ES-I3 (cell line): Measurements from ENCODE around the gene ANKRD63.

ENCODE experiments used
- H3K36me3 ChIP-seq: 2 replicates; pipeline ENCODE4 v1.6.1; 2013; ENCODE audit warnings: mild to moderate bottlenecking, low read length, control low read depth, moderate library complexity; ENCODE audit not compliant: insufficient read depth
- H3K4me1 ChIP-seq: 2 replicates; pipeline ENCODE4 v1.6.1; 2013; ENCODE audit warnings: mild to moderate bottlenecking, control low read depth, low read length; ENCODE audit not compliant: insufficient read depth
- H3K9ac ChIP-seq: 2 replicates; pipeline ENCODE4 v1.6.1; 2013; ENCODE audit warnings: low read depth, mild to moderate bottlenecking, low read length, moderate library complexity
- H3K9me3 ChIP-seq: 2 replicates; pipeline ENCODE4 v1.6.1; 2013; ENCODE audit warnings: mild to moderate bottlenecking, low read length, moderate library complexity; ENCODE audit not compliant: control insufficient read depth, insufficient read depth

ANKRD63 gene

DNA sequence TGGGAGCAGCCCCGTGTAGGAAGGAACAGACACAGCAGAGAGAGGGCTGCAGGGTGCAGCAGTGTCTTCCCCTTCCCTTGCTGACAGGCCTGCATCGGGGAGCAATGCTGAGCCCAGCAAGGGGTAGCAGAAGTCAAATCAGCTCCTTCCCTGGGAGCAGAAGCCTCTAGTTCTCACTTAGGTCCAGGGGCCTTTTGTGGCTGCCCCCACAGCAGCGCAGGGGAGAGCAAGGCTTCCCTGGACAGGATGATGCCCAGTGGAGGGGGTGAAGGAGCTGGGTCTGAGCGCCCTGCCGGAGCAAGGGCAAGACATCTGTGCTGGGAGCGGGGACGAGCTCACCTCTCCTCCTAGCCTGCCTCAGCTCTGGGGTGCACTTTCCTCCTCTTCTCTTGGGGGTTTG lies 24.0 kb upstream of the ANKRD63 start:
- H3K9ac ChIP-seq: peak overlapping the region; percentile 33; the same call in 1 of the 2 replicates

GRCh38 chr15:40306371-40306770 lies 23.5 kb upstream of the ANKRD63 start:
- peaks cover 27% of the 10 kb centered on the region; the same call in 1 of the 2 replicates for H3K4me1 ChIP-seq
- H3K9me3 ChIP-seq: no peaks in the 10 kb centered on the region
- H3K36me3 ChIP-seq: no peaks in the 10 kb centered on the region
- no peak overlapping the region for H3K9ac ChIP-seq

More for the DNA sequence above, 24.0 kb upstream of the ANKRD63 start:
- no peaks in the 10 kb centered on the region for H3K9me3 ChIP-seq
- H3K36me3 ChIP-seq: no peaks in the 10 kb centered on the region
- H3K4me1 ChIP-seq: peaks cover 22% of the 10 kb centered on the region; the same call in 1 of the 2 replicates

GRCh38 chr15:40305281-40305680 lies 22.4 kb upstream of the ANKRD63 start:
- Histone ChIP-seq H3K36me3 (no peaks in the 10 kb centered on the region), H3K9ac (no peak overlapping the region), H3K4me1 (peaks cover 28% of the 10 kb centered on the region; the same call in 1 of the 2 replicates), H3K9me3 (no peaks in the 10 kb centered on the region)

- H3K9ac ChIP-seq: no peak overlapping the region
- H3K36me3 ChIP-seq: no peaks in the 10 kb centered on the region
Measured at GRCh38 chr15:40303576-40303975, 20.7 kb upstream of the ANKRD63 start.

DNA sequence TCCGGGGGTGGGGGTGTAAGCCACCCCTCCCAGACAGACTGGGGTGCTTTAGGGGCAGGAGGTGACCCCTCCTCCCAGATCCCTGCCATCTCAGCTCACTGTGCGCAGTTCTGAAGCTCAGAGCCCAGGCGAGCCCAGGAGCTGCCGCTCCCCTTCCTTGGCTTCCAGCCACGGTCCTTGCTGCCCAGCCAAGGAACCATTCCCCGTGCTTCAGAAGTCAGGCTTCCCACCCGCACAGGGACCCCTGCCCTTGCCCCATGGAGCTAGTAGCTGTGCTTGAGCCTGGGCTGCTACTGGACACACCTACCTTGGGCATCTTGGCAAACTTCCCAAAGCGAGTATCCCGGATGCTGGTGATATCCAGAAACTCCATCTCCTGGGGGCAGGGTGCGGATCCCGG lies 20.1 kb upstream of the ANKRD63 start:
- H3K4me1 ChIP-seq: peaks cover 17% of the 10 kb centered on the region; the same call in 1 of the 2 replicates
- H3K9ac ChIP-seq: no peak overlapping the region
- no peaks in the 10 kb centered on the region for H3K9me3 ChIP-seq
- no peaks in the 10 kb centered on the region for H3K36me3 ChIP-seq

More at GRCh38 chr15:40303576-40303975, 20.7 kb upstream of the ANKRD63 start:
- peaks cover 17% of the 10 kb centered on the region; the same call in 1 of the 2 replicates for H3K4me1 ChIP-seq
- H3K9me3 ChIP-seq: no peaks in the 10 kb centered on the region

DNA sequence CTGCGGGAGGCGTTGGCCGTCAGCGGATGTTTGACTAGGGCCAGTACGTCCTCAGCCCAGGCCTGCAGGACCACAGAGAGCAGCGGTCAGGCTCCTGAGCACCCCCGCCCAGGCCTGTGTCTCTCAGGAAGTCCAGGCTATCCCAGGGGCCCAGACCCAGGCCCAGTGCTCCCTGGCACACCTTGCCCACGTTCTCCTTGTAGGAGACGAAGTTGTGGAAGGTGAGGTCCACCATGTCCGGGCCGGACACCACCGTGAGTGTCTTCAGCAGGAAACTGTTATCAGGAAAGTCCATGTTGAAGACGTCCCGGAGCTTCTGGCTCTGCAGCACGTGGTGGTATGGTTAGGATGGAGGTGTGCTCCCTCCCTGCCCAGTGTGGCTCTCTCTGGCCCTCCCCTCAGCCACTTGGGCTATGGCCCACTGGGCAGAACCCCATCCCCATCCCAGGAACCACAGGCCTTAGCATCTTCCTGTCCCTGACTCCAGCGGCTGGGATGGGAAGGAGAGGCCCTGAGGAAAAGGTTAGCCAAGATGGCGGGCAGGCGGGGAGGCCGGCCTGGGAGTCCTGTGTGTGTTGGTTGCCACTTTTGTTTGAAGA lies 19.5 kb upstream of the ANKRD63 start:
- no peaks in the 10 kb centered on the region for H3K9me3 ChIP-seq
- H3K4me1 ChIP-seq: peaks cover 16% of the 10 kb centered on the region; the same call in 1 of the 2 replicates
- H3K36me3 ChIP-seq: no peaks in the 10 kb centered on the region
- H3K9ac ChIP-seq: no peak overlapping the region

DNA sequence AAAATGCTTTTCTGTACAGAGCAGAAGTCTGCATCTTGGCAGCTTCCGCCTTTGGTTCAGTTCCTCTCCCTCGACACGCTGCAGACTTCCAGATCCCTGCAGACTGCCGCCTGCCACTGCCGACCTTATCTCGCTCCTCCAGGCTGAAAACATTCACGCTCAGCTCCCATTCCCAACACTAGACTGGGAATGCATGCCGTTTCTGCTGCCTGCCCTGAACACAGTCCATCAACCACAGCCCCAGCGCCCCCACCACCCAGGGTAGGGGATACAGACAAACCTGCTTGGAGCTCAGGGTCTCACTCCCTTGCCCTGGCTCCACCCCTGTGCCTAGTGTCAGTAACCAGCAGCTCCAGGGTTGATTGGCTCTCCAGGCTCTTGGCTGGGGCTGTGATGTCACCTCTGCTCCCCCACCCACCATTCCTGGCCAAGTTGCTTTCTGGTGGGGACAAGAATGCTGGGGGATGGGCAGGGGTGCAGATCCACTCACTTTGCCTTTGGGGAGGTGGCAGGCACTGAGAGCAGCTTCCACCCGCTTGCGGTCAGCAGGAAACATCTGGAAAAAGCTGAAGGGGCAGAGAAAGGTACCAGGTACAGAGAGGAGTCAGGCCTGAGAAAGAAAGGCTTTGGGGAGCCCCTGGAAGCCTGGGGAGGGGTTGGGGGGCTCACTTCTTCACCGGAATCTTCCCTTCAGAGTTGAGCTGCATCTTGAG lies 18.8 kb upstream of the ANKRD63 start:
- H3K4me1 ChIP-seq: peaks cover 10% of the 10 kb centered on the region; the same call in 1 of the 2 replicates
- H3K9me3 ChIP-seq: no peaks in the 10 kb centered on the region
- no peaks in the 10 kb centered on the region for H3K36me3 ChIP-seq

GRCh38 chr15:40300771-40301170 lies 17.9 kb upstream of the ANKRD63 start:
- Histone ChIP-seq H3K9ac (no peak overlapping the region), H3K4me1 (peaks cover 10% of the 10 kb centered on the region; the same call in 1 of the 2 replicates), H3K36me3 (no peaks in the 10 kb centered on the region), H3K9me3 (no peaks in the 10 kb centered on the region)

More for the DNA sequence above, 18.8 kb upstream of the ANKRD63 start:
- H3K9ac ChIP-seq: no peak overlapping the region

GRCh38 chr15:40300367-40300766 lies 17.5 kb upstream of the ANKRD63 start:
- no peaks in the 10 kb centered on the region for H3K36me3 ChIP-seq
- H3K9ac ChIP-seq: no peak overlapping the region
- peaks cover 10% of the 10 kb centered on the region; the same call in 1 of the 2 replicates for H3K4me1 ChIP-seq
- H3K9me3 ChIP-seq: no peaks in the 10 kb centered on the region

- peaks cover 10% of the 10 kb centered on the region; the same call in 1 of the 2 replicates for H3K4me1 ChIP-seq
- H3K9ac ChIP-seq: no peak overlapping the region
- no peaks in the 10 kb centered on the region for H3K9me3 ChIP-seq
- H3K36me3 ChIP-seq: no peaks in the 10 kb centered on the region
Measured at GRCh38 chr15:40298216-40298935, 15.5 kb upstream of the ANKRD63 start.

- peaks cover 10% of the 10 kb centered on the region; the same call in 1 of the 2 replicates for H3K4me1 ChIP-seq
- H3K9ac ChIP-seq: no peak overlapping the region
- no peaks in the 10 kb centered on the region for H3K9me3 ChIP-seq
- no peaks in the 10 kb centered on the region for H3K36me3 ChIP-seq
Measured at GRCh38 chr15:40297356-40297755, 14.5 kb upstream of the ANKRD63 start.

DNA sequence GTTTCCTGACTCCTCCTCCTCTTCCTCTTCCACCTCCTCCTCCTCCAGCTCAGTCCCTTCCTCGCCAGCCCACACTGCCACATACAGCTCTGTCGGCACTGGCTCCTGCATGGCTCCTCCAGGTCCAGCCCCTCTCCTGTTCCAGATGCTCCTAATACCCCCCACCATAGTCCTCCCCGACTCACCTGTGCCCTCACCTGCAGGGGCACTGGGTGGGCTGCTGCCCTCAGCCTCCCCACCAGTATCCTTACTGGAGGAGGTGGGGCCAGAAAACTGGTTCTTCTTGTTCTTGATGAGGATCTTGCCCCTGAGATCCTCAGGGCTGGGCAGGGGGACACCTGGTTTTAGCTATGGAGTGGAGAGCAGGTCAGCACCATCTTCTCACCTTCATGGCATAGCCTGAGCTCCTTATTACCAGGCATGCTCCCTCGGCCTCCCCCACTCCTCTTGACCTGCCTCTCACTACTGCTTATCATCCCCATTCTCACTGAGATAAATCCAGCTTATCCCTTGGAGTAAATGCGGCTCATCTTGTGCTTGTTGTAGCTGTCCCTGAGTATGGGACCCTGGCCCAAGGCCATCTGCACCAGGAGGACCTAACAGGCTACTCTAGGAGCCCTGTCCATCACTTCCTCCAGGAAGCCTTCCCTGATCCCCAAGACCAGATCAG lies 13.8 kb upstream of the ANKRD63 start:
- Histone ChIP-seq H3K9ac (no peak overlapping the region), H3K9me3 (no peaks in the 10 kb centered on the region), H3K4me1 (peaks cover 4% of the 10 kb centered on the region; the same call in 1 of the 2 replicates), H3K36me3 (no peaks in the 10 kb centered on the region)

GRCh38 chr15:40295877-40296560 lies 13.2 kb upstream of the ANKRD63 start:
- no peaks in the 10 kb centered on the region for H3K9me3 ChIP-seq
- no peak overlapping the region for H3K9ac ChIP-seq
- no peaks in the 10 kb centered on the region for H3K4me1 ChIP-seq
- H3K36me3 ChIP-seq: no peaks in the 10 kb centered on the region
